Stomach smooth muscle (tissue), 2 donors: Measurements from ENCODE around the gene ADARB1.

Source experiments
- H3K27ac ChIP-seq: one replicate; pipeline ENCODE4 v1.7.0; 2013; ENCODE audit warnings: mild to moderate bottlenecking, low read length, inconsistent platforms
- H3K27me3 ChIP-seq, 2 donors: one replicate each; pipeline ENCODE4 v1.7.0; 2013; ENCODE audit warnings: low read length in 2 of 2; ENCODE audit not compliant: insufficient read depth in 2 of 2, control insufficient read depth in 1 of 2
- H3K36me3 ChIP-seq, 2 donors: one replicate each; pipeline ENCODE4 v1.7.0; 2013; ENCODE audit warnings: low read length in 2 of 2; ENCODE audit not compliant: control insufficient read depth in 2 of 2, insufficient read depth in 2 of 2
- H3K4me1 ChIP-seq: one replicate; pipeline ENCODE4 v1.7.0; 2013; ENCODE audit warnings: low read length; ENCODE audit not compliant: control insufficient read depth, insufficient read depth
- H3K4me3 ChIP-seq, 2 donors: one replicate each; pipeline ENCODE4 v1.7.0; 2013; ENCODE audit warnings: low read length in 2 of 2
- H3K9ac ChIP-seq, 2 donors: one replicate each; pipeline ENCODE4 v1.7.0; 2013; ENCODE audit warnings: low read length in 2 of 2, mild to moderate bottlenecking in 1 of 2
- H3K9me3 ChIP-seq, 2 donors: one replicate each; pipeline ENCODE4 v1.7.0; 2013; ENCODE audit warnings: low read length in 2 of 2; ENCODE audit not compliant: control insufficient read depth in 2 of 2
- donor health status: healthy.
- donor health status: Pancreatic carcinoma.

The ADARB1 gene

GRCh38 chr21:45246386-45247320 is 172.3 kb downstream of the ADARB1 start:
- H3K4me3 ChIP-seq = no peak overlapping the region
- H3K36me3 ChIP-seq = no peaks in the 10 kb centered on the region
- no peak overlapping the region for H3K9ac ChIP-seq
- H3K27me3 ChIP-seq = no peaks in the 10 kb centered on the region
- peaks cover 0 to 11% of the 10 kb centered on the region in 2 donors for H3K9me3 ChIP-seq
- no peak overlapping the region for H3K27ac ChIP-seq
- peaks cover 7% of the 10 kb centered on the region for H3K4me1 ChIP-seq

DNA sequence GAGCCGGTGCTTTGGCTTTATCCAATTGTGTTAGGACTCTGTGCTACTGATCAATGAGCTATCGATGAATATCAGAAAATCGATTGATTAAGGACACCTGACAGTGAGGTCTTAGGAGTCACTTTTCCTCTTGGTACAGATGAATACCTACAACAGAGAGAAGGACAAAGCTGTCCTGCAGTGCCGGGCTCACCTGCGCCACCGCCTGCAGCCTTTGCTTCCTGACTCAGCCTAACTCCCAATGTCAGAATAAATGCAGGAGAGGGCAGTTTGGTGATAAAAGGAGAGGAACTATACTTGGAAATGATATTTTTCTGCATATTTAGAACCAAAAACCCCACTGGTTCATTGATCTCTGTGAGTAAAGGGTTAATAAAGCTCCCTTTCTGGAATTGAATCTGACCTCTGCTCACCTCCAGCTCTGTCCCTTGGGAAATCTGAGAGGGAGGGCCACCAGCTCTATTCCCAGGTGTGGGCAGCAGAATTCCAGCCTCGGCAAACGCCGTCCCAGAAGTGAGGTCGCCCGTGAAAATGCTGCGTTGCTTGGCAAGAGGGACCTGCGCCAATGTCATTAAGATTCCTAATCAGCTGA is 174.0 kb downstream of the ADARB1 start:
- H3K9ac ChIP-seq = peak overlapping the region; percentile 51 to 56

DNA sequence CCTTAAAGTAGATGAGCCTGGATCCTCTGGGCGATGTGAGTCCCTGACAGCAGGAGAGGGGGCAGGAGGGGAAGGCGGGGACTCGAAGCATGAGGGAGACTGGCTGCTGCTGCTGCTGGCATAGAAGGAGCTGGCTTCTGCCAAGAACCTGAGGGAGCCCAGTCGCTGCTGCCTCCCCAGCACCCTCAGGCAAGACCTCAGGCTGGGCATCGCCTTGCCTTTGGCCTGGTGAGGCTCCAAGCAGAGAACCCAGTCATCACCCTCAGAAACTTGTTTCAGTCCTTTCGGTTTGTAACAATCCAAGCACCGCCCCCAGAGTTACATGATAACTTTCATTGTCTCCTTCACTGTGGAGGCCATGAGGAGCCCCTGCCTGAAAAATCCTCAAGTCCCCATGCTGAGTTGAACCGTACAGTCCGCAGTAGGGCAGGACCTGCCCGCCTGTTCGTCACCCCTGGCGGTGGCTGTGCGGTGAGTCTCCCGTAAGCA is 174.6 kb downstream of the ADARB1 start:
- peak overlapping the region; percentile 51 to 56 for H3K9ac ChIP-seq
- peak overlapping the region; percentile 49 to 64 for H3K4me3 ChIP-seq
- peaks cover 7% of the 10 kb centered on the region for H3K4me1 ChIP-seq
- H3K36me3 ChIP-seq = no peaks in the 10 kb centered on the region
- peaks cover 0 to 5% of the 10 kb centered on the region in 2 donors for H3K27me3 ChIP-seq
- H3K27ac ChIP-seq = no peak overlapping the region
- H3K9me3 ChIP-seq = peaks cover 0 to 4% of the 10 kb centered on the region in 2 donors

More for the DNA sequence above, 174.0 kb downstream of the ADARB1 start:
- Histone ChIP-seq H3K27me3 (peaks cover 0 to 3% of the 10 kb centered on the region in 2 donors), H3K4me1 (peaks cover 7% of the 10 kb centered on the region), H3K36me3 (no peaks in the 10 kb centered on the region), H3K9me3 (peaks cover 0 to 8% of the 10 kb centered on the region in 2 donors), H3K27ac (no peak overlapping the region), H3K4me3 (peak overlapping the region; percentile 49 to 64)

DNA sequence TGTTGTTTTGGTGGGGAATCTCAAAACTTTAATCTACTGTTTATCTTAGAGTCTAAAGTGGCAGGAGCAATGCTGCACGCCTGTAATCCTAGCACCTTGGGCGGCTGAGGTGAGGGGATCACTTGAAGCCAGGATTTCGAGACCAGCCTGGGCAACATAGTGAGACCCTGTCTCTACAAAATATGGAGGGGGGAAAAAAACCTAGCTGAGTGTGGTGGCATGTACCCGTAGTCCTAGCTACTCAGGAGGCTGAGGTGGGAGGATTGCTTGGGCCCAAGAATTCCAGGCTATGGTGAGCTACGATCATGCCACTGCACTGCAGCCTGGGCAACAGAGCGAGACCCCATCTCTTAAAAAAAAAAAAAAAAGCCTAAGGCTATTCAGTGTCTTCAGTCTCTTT is 175.2 kb downstream of the ADARB1 start:
- H3K36me3 ChIP-seq = no peaks in the 10 kb centered on the region
- peaks cover 7% of the 10 kb centered on the region for H3K4me1 ChIP-seq
- no peaks in the 10 kb centered on the region for H3K9me3 ChIP-seq
- H3K4me3 ChIP-seq = no peak overlapping the region
- H3K27ac ChIP-seq = no peak overlapping the region
- H3K9ac ChIP-seq = no peak overlapping the region
- peaks cover 6 to 10% of the 10 kb centered on the region in 2 donors for H3K27me3 ChIP-seq

GRCh38 chr21:45250272-45250671 is 175.9 kb downstream of the ADARB1 start:
- Histone ChIP-seq H3K9ac (no peak overlapping the region), H3K4me1 (peaks cover 7% of the 10 kb centered on the region), H3K36me3 (no peaks in the 10 kb centered on the region), H3K27me3 (peaks cover 6 to 12% of the 10 kb centered on the region in 2 donors), H3K27ac (no peak overlapping the region), H3K9me3 (no peaks in the 10 kb centered on the region), H3K4me3 (no peak overlapping the region)

GRCh38 chr21:45250914-45251634 is 176.7 kb downstream of the ADARB1 start:
- Histone ChIP-seq H3K9me3 (no peaks in the 10 kb centered on the region), H3K36me3 (no peaks in the 10 kb centered on the region), H3K9ac (no peak overlapping the region), H3K27ac (no peak overlapping the region), H3K4me3 (no peak overlapping the region), H3K4me1 (peaks cover 7% of the 10 kb centered on the region), H3K27me3 (peaks cover 6 to 13% of the 10 kb centered on the region in 2 donors)

DNA sequence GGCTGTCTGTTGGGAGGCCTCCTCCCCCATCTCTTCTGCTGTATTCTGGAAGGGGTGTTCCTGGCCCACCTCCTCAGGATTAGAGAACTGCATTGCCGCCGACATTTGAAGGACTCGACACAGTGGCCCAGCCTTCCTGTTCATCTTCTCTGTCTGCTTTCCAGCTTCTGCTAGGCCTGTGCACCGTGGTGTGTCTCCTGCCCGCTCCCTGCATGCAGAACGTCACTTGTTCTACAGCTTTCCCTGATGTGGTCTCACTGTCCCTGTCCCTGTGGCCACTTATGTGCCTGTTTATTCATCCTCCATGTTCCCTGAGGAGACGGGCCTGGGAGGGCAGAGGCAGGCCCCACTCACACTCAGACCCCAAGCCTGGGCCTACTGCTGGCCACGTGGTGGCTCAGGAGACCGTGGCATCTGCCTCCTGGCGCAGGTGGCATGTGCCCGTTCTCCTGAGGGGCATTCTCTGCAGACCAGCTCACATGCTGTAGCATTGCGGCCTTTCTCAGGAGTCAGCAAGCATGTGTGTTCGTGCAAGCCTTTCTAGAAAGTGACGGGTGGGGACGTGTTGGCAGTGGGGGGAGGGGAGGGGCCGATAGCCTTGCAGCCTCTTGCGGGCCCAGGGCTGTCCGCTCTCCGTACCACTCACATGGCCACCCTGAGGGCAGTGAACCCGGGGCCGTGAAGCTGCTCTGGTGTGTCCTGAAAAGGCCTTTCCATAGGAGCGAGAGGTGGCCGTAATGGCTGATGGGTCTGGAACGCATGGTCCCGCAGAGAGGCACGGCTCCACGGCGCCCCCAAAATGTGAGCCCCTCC is 177.5 kb downstream of the ADARB1 start:
- Histone ChIP-seq H3K9me3 (no peaks in the 10 kb centered on the region), H3K9ac (no peak overlapping the region), H3K36me3 (no peaks in the 10 kb centered on the region), H3K27me3 (peaks cover 7 to 13% of the 10 kb centered on the region in 2 donors), H3K27ac (no peak overlapping the region), H3K4me1 (peaks cover 7% of the 10 kb centered on the region), H3K4me3 (no peak overlapping the region)

GRCh38 chr21:45252448-45252925 is 178.1 kb downstream of the ADARB1 start:
- peaks cover 11 to 16% of the 10 kb centered on the region in 2 donors for H3K27me3 ChIP-seq
- H3K27ac ChIP-seq = no peak overlapping the region
- H3K4me1 ChIP-seq = peaks cover 7% of the 10 kb centered on the region
- no peak overlapping the region for H3K9ac ChIP-seq
- H3K4me3 ChIP-seq = no peak overlapping the region
- no peaks in the 10 kb centered on the region for H3K9me3 ChIP-seq
- no peaks in the 10 kb centered on the region for H3K36me3 ChIP-seq

- no peak overlapping the region for H3K4me3 ChIP-seq
- no peaks in the 10 kb centered on the region for H3K9me3 ChIP-seq
- no peak overlapping the region for H3K9ac ChIP-seq
- H3K27ac ChIP-seq = no peak overlapping the region
- H3K27me3 ChIP-seq = peaks cover 11 to 16% of the 10 kb centered on the region in 2 donors
- H3K4me1 ChIP-seq = peaks cover 7% of the 10 kb centered on the region
- no peaks in the 10 kb centered on the region for H3K36me3 ChIP-seq
Observed at GRCh38 chr21:45253180-45253579, 178.8 kb downstream of the ADARB1 start.
